ENCODE results near the gene RIMKLB. TPM values are rescaled to one million over a fixed set of nuclear protein-coding genes. Genes with fewer than 3 reads are reported as not detected.
"Not testable (repeated sequence)": the region's sequence is repeated elsewhere in the genome, so short reads cannot be mapped to it uniquely, and the experiment has no call there.

Gene RIMKLB
- total RNA-seq, 4 donors from 2014 or later, result 11.8 to 29.6 (median 14.4) TPM

DNA sequence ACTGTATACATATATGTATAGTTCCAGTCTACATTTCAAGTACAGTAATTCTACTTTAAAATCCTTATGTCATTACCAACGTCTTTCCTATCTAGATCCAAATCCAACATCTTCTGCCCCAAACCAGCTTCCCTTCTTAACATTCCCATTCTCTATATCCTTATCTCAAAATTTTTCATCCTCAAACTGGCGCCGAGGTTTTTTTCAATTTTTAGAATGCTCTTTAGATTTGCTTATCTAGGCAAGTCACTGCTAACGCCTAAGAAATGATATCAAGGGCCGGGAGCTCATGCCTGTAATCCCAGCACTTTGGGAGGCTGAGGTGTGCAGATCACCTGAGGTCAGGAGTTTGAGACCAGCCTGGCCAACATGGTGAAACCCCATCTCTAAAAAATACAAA is 48.3 kb downstream of the RIMKLB start:
- Histone ChIP-seq H3K4me3 (no peak overlapping the region), H3K9me3 (no peaks in the 10 kb centered on the region), H3K27me3 (no peaks in the 10 kb centered on the region), H3K27ac (no peak overlapping the region), H3K36me3 (peaks cover 5% of the 10 kb centered on the region), H3K4me1 (peaks cover 4% of the 10 kb centered on the region)
- TF ChIP-seq, protein P1, sequence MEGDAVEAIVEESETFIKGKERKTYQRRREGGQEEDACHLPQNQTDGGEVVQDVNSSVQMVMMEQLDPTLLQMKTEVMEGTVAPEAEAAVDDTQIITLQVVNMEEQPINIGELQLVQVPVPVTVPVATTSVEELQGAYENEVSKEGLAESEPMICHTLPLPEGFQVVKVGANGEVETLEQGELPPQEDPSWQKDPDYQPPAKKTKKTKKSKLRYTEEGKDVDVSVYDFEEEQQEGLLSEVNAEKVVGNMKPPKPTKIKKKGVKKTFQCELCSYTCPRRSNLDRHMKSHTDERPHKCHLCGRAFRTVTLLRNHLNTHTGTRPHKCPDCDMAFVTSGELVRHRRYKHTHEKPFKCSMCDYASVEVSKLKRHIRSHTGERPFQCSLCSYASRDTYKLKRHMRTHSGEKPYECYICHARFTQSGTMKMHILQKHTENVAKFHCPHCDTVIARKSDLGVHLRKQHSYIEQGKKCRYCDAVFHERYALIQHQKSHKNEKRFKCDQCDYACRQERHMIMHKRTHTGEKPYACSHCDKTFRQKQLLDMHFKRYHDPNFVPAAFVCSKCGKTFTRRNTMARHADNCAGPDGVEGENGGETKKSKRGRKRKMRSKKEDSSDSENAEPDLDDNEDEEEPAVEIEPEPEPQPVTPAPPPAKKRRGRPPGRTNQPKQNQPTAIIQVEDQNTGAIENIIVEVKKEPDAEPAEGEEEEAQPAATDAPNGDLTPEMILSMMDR (IDR thresholded peaks at IDR 0.05), result no peak
- no peak for TF ChIP-seq POLR2AphosphoS5 (IDR thresholded peaks at IDR 0.05)
- DNase-seq (ENCODE audit: low spot score in 2 of 2), result no peak
- WGBS, result 93% methylated on average over 5 of the region's 5 CpGs

GRCh38 chr12:8760076-8760475 is 62.3 kb downstream of the RIMKLB start:
- not testable (repeated sequence) for H3K27ac ChIP-seq; H3K4me3 ChIP-seq; DNase-seq (ENCODE audit: low spot score in 2 of 2); H3K9me3 ChIP-seq; H3K4me1 ChIP-seq; H3K36me3 ChIP-seq; H3K27me3 ChIP-seq
- 96% methylated on average over 4 of the region's 4 CpGs for WGBS

DNA sequence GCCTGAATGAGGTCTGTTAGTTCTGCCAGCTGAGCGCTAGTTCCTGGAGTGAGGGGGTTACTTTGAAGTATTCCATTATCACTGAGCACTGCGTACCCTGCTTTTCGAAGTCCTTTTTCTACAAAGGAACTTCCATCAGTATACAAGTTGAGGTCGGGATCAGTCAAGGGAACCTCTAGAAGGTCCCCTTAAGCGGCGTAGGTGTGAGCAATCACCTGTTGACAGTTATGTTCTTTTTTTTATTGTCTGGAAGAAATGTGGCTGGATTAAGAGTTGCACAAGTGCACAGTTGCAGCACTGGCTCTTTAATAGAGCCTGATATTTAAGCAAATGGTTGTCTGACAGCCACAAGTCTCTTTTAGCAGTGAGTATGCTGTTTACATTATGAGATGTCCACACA is 64.9 kb downstream of the RIMKLB start:
- H3K9me3 ChIP-seq; H3K4me1 ChIP-seq; H3K36me3 ChIP-seq; H3K27ac ChIP-seq; H3K4me3 ChIP-seq; H3K27me3 ChIP-seq; DNase-seq (ENCODE audit: low spot score in 2 of 2): not testable (repeated sequence)
- 95% methylated on average over 6 of the region's 6 CpGs for WGBS

GRCh38 chr12:8766121-8766520 is 68.3 kb downstream of the RIMKLB start:
- not testable (repeated sequence) for H3K4me3 ChIP-seq; DNase-seq (ENCODE audit: low spot score in 2 of 2); H3K4me1 ChIP-seq; H3K27me3 ChIP-seq; H3K27ac ChIP-seq; H3K36me3 ChIP-seq; H3K9me3 ChIP-seq
- 98% methylated on average over 8 of the region's 8 CpGs for WGBS

- no peak for DNase-seq (ENCODE audit: low spot score in 2 of 2)
- WGBS, result 96% methylated on average over 2 of the region's 2 CpGs
- no peaks in the 10 kb centered on the region for H3K27me3 ChIP-seq
- H3K9me3 ChIP-seq, result no peaks in the 10 kb centered on the region
- TF ChIP-seq, protein P1 (IDR thresholded peaks at IDR 0.05), result no peak
- TF ChIP-seq EP300 (IDR thresholded peaks at IDR 0.05) (no peak), POLR2AphosphoS5 (IDR thresholded peaks at IDR 0.05) (no peak), POLR2A (IDR thresholded peaks at IDR 0.05) (no peak)
- no peak overlapping the region for H3K4me3 ChIP-seq
- no peaks in the 10 kb centered on the region for H3K4me1 ChIP-seq
- peaks cover 12% of the 10 kb centered on the region for H3K36me3 ChIP-seq
- H3K27ac ChIP-seq, result no peak overlapping the region
These were observed 72.7 kb downstream of the RIMKLB start for GRCh38 chr12:8770499-8770898.

DNA sequence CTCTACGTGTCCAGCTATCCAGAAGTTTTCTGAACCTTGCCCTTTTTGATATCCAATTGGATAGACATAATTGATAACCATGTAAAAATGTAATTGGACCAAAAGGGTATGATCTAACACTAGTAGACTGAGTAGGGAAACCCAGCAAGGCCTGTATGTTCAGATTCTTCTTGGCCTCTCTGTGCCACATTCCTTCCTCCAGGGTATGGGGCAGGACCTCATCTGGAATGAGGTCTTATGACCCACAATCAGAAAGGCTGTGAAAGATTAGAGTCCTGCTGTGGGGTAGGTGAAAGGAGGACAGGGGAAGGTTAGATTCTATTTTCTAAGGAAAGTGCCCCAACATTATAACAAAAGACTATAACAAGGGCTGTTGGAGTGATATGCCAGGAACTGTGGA is 73.3 kb downstream of the RIMKLB start:
- no peak for DNase-seq (ENCODE audit: low spot score in 2 of 2)
- Histone ChIP-seq H3K4me3 (no peak overlapping the region), H3K36me3 (peaks cover 12% of the 10 kb centered on the region), H3K27ac (no peak overlapping the region), H3K9me3 (no peaks in the 10 kb centered on the region), H3K27me3 (no peaks in the 10 kb centered on the region), H3K4me1 (no peaks in the 10 kb centered on the region)
- TF ChIP-seq POLR2AphosphoS5 (IDR thresholded peaks at IDR 0.05) (no peak), EP300 (IDR thresholded peaks at IDR 0.05) (no peak), POLR2A (IDR thresholded peaks at IDR 0.05) (no peak)
- TF ChIP-seq, protein P1 (IDR thresholded peaks at IDR 0.05), result no peak
- WGBS, result 95% methylated on average over 1 of the region's 1 CpG

GRCh38 chr12:8773461-8773860 is 75.7 kb downstream of the RIMKLB start:
- 85% methylated on average over 10 of the region's 10 CpGs for WGBS
- H3K9me3 ChIP-seq, result no peaks in the 10 kb centered on the region
- H3K36me3 ChIP-seq, result peaks cover 14% of the 10 kb centered on the region
- H3K4me1 ChIP-seq, result no peaks in the 10 kb centered on the region
- H3K27ac ChIP-seq, result no peak overlapping the region
- H3K27me3 ChIP-seq, result no peaks in the 10 kb centered on the region
- TF ChIP-seq POLR2A (IDR thresholded peaks at IDR 0.05) (no peak), POLR2AphosphoS5 (IDR thresholded peaks at IDR 0.05) (no peak)
- TF ChIP-seq, protein P1 (IDR thresholded peaks at IDR 0.05), result no peak
- H3K4me3 ChIP-seq, result no peak overlapping the region
- no peak for DNase-seq (ENCODE audit: low spot score in 2 of 2)
